Upper lobe of right lung (tissue), 1 donor: ENCODE measurements around the gene OSTC. TPM values are rescaled to one million over a fixed set of nuclear protein-coding genes. Genes with fewer than 3 reads are reported as not detected.
"Not testable (repeated sequence)": the region's sequence is repeated elsewhere in the genome, so short reads cannot be mapped to it uniquely, and the experiment has no call there.

ENCODE experiments used
- ATAC-seq: fragments of 200-7000 bp; cut with Tn5 transposase; one replicate; pipeline ENCODE4 v1.9.1; 2020; ENCODE audit warnings: mild to moderate bottlenecking, moderate library complexity
- DNase-seq: peaks from one replicate; pipeline ENCODE4 v3.0.0-alpha.2; 2020
- H3K27ac ChIP-seq: fragments of 200-600 bp; one replicate; pipeline ENCODE4 v1.8.0; 2022
- H3K27me3 ChIP-seq: fragments of 200-600 bp; one replicate; pipeline ENCODE4 v1.8.0; 2022; ENCODE audit warnings: mild to moderate bottlenecking
- H3K36me3 ChIP-seq: fragments of 200-600 bp; one replicate; pipeline ENCODE4 v1.8.0; 2022
- H3K4me1 ChIP-seq: fragments of 200-600 bp; one replicate; pipeline ENCODE4 v1.8.0; 2022
- H3K4me3 ChIP-seq: fragments of 200-600 bp; one replicate; pipeline ENCODE4 v1.8.0; 2022; ENCODE audit warnings: mild to moderate bottlenecking
- H3K9me3 ChIP-seq: fragments of 200-600 bp; one replicate; pipeline ENCODE4 v1.8.0; 2022
- intact Hi-C: fragments of 100-400 bp; cut with DNase I; formaldehyde crosslinking; loops from one replicate; pipeline ENCODE4 v1.11.0; 2022
- total RNA-seq: library from RNA; stranded (reverse); fragmentation: NEBNext Ultra II Directional; extraction: Animal tissue kit (Norgen Biotek cat#: 25700); gene quantifications from one replicate; pipeline ENCODE4 v1.2.1, GENCODE V29; 2021
- TF ChIP-seq, protein P1 (sequence below): fragments of 200-600 bp; IDR thresholded peaks from one replicate; pipeline ENCODE4 v1.8.0; 2022; ENCODE audit warnings: antibody characterized with exemption
- donor health status: DM: no; HTN: yes; CAD: no; lungs with severe emphysema.

The OSTC gene
- total RNA-seq, 1 donor from 2014 or later, result 72.8 TPM

DNA sequence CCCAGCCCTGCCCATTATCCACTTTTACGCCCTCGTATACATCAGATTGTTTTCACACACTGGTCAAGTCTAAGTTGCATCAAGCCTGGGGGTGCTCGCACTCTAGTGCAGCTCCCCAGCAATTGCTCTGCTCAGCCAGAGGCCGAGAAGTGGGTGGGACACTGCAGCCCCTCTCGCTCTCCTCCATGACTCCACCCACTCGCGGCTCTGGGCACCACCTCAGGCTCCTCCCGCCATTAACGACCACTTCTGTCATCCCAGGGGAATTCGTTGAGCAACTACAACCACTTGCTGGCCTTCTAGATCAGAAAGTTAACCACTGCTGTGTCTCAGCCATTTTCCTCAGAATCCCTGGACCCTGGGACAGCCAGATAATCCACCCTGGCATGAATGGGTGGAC is 58.8 kb downstream of the OSTC start:
- no peak for DNase-seq
- Histone ChIP-seq H3K9me3 (no peaks in the 10 kb centered on the region), H3K36me3 (no peaks in the 10 kb centered on the region), H3K27ac (no peak overlapping the region), H3K4me3 (no peak overlapping the region), H3K4me1 (no peaks in the 10 kb centered on the region), H3K27me3 (no peaks in the 10 kb centered on the region)
- TF ChIP-seq, protein P1, sequence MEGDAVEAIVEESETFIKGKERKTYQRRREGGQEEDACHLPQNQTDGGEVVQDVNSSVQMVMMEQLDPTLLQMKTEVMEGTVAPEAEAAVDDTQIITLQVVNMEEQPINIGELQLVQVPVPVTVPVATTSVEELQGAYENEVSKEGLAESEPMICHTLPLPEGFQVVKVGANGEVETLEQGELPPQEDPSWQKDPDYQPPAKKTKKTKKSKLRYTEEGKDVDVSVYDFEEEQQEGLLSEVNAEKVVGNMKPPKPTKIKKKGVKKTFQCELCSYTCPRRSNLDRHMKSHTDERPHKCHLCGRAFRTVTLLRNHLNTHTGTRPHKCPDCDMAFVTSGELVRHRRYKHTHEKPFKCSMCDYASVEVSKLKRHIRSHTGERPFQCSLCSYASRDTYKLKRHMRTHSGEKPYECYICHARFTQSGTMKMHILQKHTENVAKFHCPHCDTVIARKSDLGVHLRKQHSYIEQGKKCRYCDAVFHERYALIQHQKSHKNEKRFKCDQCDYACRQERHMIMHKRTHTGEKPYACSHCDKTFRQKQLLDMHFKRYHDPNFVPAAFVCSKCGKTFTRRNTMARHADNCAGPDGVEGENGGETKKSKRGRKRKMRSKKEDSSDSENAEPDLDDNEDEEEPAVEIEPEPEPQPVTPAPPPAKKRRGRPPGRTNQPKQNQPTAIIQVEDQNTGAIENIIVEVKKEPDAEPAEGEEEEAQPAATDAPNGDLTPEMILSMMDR, result no peak
- intact Hi-C loops, result no loop called here
- ATAC-seq, result no peak

DNA sequence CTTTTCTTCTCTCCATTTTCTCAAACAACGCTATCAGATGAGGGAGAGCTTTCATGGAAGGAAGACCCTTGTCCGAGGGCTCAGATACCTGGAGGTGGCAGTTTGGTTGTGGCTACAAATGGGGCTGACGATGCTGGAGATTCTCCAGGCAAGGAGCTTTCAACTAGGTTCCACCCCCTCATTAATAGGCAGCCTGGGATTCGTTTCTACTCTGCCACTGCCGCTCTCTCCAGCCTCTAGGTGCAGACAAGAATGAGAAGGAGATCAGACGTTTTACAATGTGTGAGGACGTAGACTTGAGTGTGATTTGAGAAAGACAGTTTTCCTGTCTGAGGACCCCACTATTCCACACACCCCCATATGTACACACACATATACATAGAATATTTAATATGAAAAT is 59.3 kb downstream of the OSTC start:
- ATAC-seq, result no peak
- Histone ChIP-seq H3K4me3 (no peak overlapping the region), H3K36me3 (no peaks in the 10 kb centered on the region), H3K27me3 (no peaks in the 10 kb centered on the region), H3K4me1 (no peaks in the 10 kb centered on the region), H3K9me3 (no peaks in the 10 kb centered on the region), H3K27ac (no peak overlapping the region)
- TF ChIP-seq, protein P1, result no peak
- intact Hi-C loops, result no loop called here
- DNase-seq, result no peak

DNA sequence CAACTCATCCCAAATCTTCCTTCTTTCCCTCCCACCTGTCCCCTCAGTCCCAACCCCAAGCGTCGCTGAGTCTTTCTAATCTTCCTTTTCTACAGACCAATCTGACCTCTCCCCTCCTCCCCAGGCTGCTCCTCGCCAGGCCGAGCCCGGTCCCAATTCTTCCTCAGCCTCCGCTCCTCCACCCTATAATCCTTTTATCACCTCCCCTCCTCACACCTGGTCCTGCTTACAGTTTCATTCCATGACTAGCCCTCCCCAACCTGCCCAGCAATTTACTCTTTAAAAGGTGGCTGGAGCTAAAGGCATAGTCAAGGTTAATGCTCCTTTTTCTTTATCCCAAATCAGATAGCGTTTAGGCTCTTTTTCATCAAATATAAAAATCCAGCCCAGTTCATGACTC is 60.2 kb downstream of the OSTC start:
- H3K27me3 ChIP-seq, H3K4me1 ChIP-seq, H3K27ac ChIP-seq, ATAC-seq, H3K4me3 ChIP-seq, intact Hi-C loops, H3K9me3 ChIP-seq, DNase-seq, H3K36me3 ChIP-seq: not testable (repeated sequence)

DNA sequence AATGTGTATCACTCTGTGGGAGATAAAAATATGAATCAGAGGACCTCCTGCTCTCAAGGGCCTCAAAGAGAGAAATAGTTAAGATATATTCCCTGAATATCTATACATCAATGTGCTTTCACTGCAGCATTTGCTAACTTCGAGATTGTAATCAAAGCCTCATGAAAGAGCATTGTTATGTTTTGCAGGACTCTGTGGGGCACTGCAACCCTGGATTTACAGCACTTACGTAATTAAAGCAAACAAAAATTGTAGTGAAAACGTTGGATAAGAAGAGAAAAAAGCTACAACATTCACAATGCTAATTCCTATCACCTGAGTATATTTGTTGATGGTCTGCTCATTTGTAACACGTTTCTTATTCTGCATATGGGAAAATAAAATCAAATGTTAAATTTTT is 64.5 kb downstream of the OSTC start:
- no peaks in the 10 kb centered on the region for H3K9me3 ChIP-seq
- DNase-seq (no peak), ATAC-seq (no peak)
- intact Hi-C loops, result no loop called here
- H3K27ac ChIP-seq, result no peak overlapping the region
- no peaks in the 10 kb centered on the region for H3K27me3 ChIP-seq
- TF ChIP-seq, protein P1, result no peak
- no peak overlapping the region for H3K4me3 ChIP-seq
- H3K36me3 ChIP-seq, result no peaks in the 10 kb centered on the region
- H3K4me1 ChIP-seq, result no peaks in the 10 kb centered on the region

DNA sequence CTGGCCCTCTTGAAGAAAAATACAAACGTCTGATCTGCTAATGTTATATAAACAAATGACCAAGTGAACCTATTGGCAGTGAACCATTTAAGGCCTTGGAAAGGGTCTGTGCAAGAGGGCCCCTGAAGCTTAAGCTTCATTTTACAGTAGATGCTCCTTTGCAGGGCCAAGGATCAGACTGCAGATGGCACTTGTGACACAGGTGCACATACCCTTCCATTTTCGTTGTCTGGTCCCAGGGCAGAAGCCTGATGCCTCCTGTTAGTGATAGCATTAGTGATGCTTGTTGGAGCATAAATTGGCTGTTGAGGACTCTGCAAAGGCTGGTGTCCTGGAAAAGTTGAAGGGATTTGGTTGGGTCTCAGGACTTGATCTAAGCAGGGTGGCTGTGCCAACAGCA is 65.9 kb downstream of the OSTC start:
- DNase-seq, result no peak

DNA sequence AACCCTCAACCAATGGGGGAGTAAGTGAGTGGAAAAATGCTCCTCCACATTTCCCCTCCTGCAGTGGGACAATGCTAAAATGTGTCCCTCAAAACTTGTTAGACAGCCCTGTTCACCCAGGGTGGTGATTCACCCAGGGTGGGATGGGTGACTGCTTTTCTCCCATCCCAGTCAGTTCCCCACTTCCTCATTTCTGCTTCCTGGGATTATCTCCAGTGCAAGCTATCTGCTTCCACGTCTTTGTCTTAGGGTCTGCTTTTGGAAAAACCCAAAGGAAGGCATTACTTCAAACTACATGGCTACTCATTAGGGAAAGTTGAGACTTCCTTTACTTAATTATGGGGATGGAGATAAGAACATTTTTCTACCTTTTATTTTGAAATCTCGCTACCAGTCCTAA is 67.0 kb downstream of the OSTC start:
- H3K9me3 ChIP-seq, result no peaks in the 10 kb centered on the region
- ATAC-seq, result no peak
- TF ChIP-seq, protein P1, result no peak

More for the DNA sequence above, 65.9 kb downstream of the OSTC start:
- H3K4me1 ChIP-seq, result no peaks in the 10 kb centered on the region
- intact Hi-C loops, result no loop called here
- no peak overlapping the region for H3K27ac ChIP-seq
- no peak for ATAC-seq
- TF ChIP-seq, protein P1, result no peak
- no peaks in the 10 kb centered on the region for H3K9me3 ChIP-seq
- no peaks in the 10 kb centered on the region for H3K36me3 ChIP-seq
- H3K4me3 ChIP-seq, result no peak overlapping the region
- no peaks in the 10 kb centered on the region for H3K27me3 ChIP-seq

More for the DNA sequence above, 67.0 kb downstream of the OSTC start:
- Histone ChIP-seq H3K4me1 (no peaks in the 10 kb centered on the region), H3K36me3 (no peaks in the 10 kb centered on the region), H3K27ac (no peak overlapping the region), H3K4me3 (no peak overlapping the region), H3K27me3 (no peaks in the 10 kb centered on the region)
- intact Hi-C loops, result no loop called here
- no peak for DNase-seq

Other genes starting within 250 kb of the OSTC start
- gene RPL34, start 30.0 kb upstream of the OSTC start, total RNA-seq, result 993 TPM
- gene ETNPPL, start 112.5 kb downstream of the OSTC start, total RNA-seq, result not detected